Inferior parietal cortex (tissue), 1 donor: ENCODE measurements around the gene NUCB2.
"Not testable (repeated sequence)": the region's sequence is repeated elsewhere in the genome, so short reads cannot be mapped to it uniquely, and the experiment has no call there.

Source experiments
- DNase-seq: peaks from one replicate; pipeline ENCODE4 v3.0.0-alpha.2; 2016; ENCODE audit errors: extremely low spot score

NUCB2 gene

GRCh38 chr11:17276236-17277023 is at the start of gene NUCB2:
Gene NUCB2 (plus strand): TSS chr11:17276739. CDS start chr11:17295324, 18,585 bp downstream.
- peak; percentile 96 for DNase-seq

GRCh38 chr11:17228186-17228925 is 48.2 kb upstream of the NUCB2 start:
- not testable (repeated sequence) for DNase-seq

GRCh38 chr11:17229481-17230152 is 46.9 kb upstream of the NUCB2 start:
- DNase-seq: no peak

- no peak for DNase-seq
These were observed 45.4 kb upstream of the NUCB2 start for GRCh38 chr11:17230867-17231851.

- DNase-seq: no peak
These were observed 43.4 kb upstream of the NUCB2 start for GRCh38 chr11:17233101-17233500.

GRCh38 chr11:17238377-17238776 is 38.2 kb upstream of the NUCB2 start:
- DNase-seq: no peak

- DNase-seq: not testable (repeated sequence)
These were observed 36.6 kb upstream of the NUCB2 start for GRCh38 chr11:17239927-17240326.

- no peak for DNase-seq
These were observed 35.8 kb upstream of the NUCB2 start for GRCh38 chr11:17240780-17241179.

GRCh38 chr11:17242954-17243353 is 33.6 kb upstream of the NUCB2 start:
- DNase-seq: not testable (repeated sequence)

- no peak for DNase-seq
These were observed 32.5 kb upstream of the NUCB2 start for GRCh38 chr11:17244046-17244445.

- no peak for DNase-seq
These were observed 25.8 kb upstream of the NUCB2 start for GRCh38 chr11:17250561-17251350.

- DNase-seq: no peak
These were observed 23.8 kb upstream of the NUCB2 start for GRCh38 chr11:17252704-17253103.

- no peak for DNase-seq
These were observed 20.0 kb upstream of the NUCB2 start for GRCh38 chr11:17256512-17256911.

- no peak for DNase-seq
These were observed 19.3 kb upstream of the NUCB2 start for GRCh38 chr11:17257196-17257595.

GRCh38 chr11:17258670-17259069 is 17.9 kb upstream of the NUCB2 start:
- DNase-seq: no peak

- DNase-seq: no peak
These were observed 17.0 kb upstream of the NUCB2 start for GRCh38 chr11:17259519-17259918.

- DNase-seq: no peak
These were observed 16.5 kb upstream of the NUCB2 start for GRCh38 chr11:17260020-17260419.

- DNase-seq: no peak
These were observed 12.8 kb upstream of the NUCB2 start for GRCh38 chr11:17263769-17264168.

- no peak for DNase-seq
These were observed 9.8 kb upstream of the NUCB2 start for GRCh38 chr11:17266781-17267180.

- no peak for DNase-seq
These were observed 9.0 kb upstream of the NUCB2 start for GRCh38 chr11:17267576-17267975.
